B cell (primary cell): ENCODE results near the gene NIPBL. TPM values are rescaled to one million over a fixed set of nuclear protein-coding genes. Genes with fewer than 3 reads are reported as not detected.

Source experiments
- ATAC-seq: fragments of 200-7000 bp; cut with Tn5 transposase; one replicate; pipeline ENCODE4 v1.10.0; 2021; ENCODE audit warnings: low read depth, mild to moderate bottlenecking, moderate number of reproducible peaks, moderate library complexity
- CTCF ChIA-PET: fragments of 350-600 bp; sonication (Branson Sonifier 250); formaldehyde crosslinking; loops from one replicate; lab custom pipeline; 2021; ENCODE audit warnings: antibody characterized with exemption, inconsistent platforms; lab: Charles Lee
- POLR2A ChIA-PET: fragments of 350-600 bp; sonication (Branson Sonifier 250); formaldehyde crosslinking; loops from one replicate; lab custom pipeline; 2021; ENCODE audit warnings: antibody characterized with exemption; lab: Charles Lee
- DNase-seq: peaks from one replicate; pipeline ENCODE4 v3.0.0; 2013
- H2AFZ ChIP-seq: 2 replicates; pipeline ENCODE4 v1.6.1; 2012; ENCODE audit warnings: mild to moderate bottlenecking, low read depth, low read length; ENCODE audit not compliant: insufficient read depth, poor library complexity, severe bottlenecking
- H3K27ac ChIP-seq, 2 donors: 1 replicate in 1 of 2; 2 replicates in 1 of 2; pipeline ENCODE4 v1.5.1; 2012 to 2013; ENCODE audit warnings: low read length in 2 of 2, mild to moderate bottlenecking in 2 of 2, moderate library complexity in 1 of 2
- H3K27me3 ChIP-seq, 4 experiments: fragments of 200-600 bp in 1 of 4; sonication (generic) in 1 of 4; replicated peaks in 1 of 4; 1 replicate in 2 of 4; 2 replicates in 2 of 4; pipeline versions ENCODE4 v1.6.1 to v1.7.0; 2013 to 2016; ENCODE audit warnings: low read length in 3 of 4, mild to moderate bottlenecking in 2 of 4, mixed read lengths in 1 of 4, moderate library complexity in 1 of 4; ENCODE audit not compliant: insufficient read depth in 4 of 4, control insufficient read depth in 3 of 4; ENCODE audit errors: control extremely low read depth in 1 of 4
- H3K36me3 ChIP-seq, 2 experiments: replicated peaks in 1 of 2; 1 replicate in 1 of 2; 2 replicates in 1 of 2; pipeline versions ENCODE4 v1.6.1 to v1.7.1; 2013; ENCODE audit warnings: low read length in 1 of 2; ENCODE audit not compliant: insufficient read depth in 2 of 2, control insufficient read depth in 1 of 2; ENCODE audit errors: control extremely low read depth in 1 of 2, extremely low read depth in 1 of 2
- H3K4me1 ChIP-seq, 2 donors: fragments of 200-600 bp in 1 of 2; sonication (generic) in 1 of 2; 1 replicate in 1 of 2; 2 replicates in 1 of 2; pipeline versions ENCODE4 v1.5.1 to v1.6.1; 2013 to 2017; ENCODE audit warnings: low read length in 2 of 2; ENCODE audit not compliant: control insufficient read depth in 2 of 2, insufficient read depth in 2 of 2
- H3K4me2 ChIP-seq: replicated peaks from 2 replicates; pipeline ENCODE3; 2012; ENCODE audit warnings: mild to moderate bottlenecking, low read depth, low read length; ENCODE audit not compliant: poor library complexity, severe bottlenecking
- H3K4me3 ChIP-seq, 5 experiments: fragments of 200-600 bp in 1 of 5; sonication (generic) in 1 of 5; 1 replicate in 3 of 5; 2 replicates in 2 of 5; pipeline versions ENCODE4 v1.5.1 to v1.7.0; 2011 to 2016; ENCODE audit warnings: low read length in 4 of 5, mild to moderate bottlenecking in 4 of 5, low read depth in 2 of 5, control low read depth in 1 of 5, moderate library complexity in 1 of 5; ENCODE audit not compliant: insufficient read depth in 1 of 5; ENCODE audit errors: control extremely low read depth in 1 of 5, extremely low read depth in 1 of 5
- H3K79me2 ChIP-seq: fragments of 200-600 bp; sonication (generic); one replicate; pipeline ENCODE4 v1.6.0; 2016; ENCODE audit warnings: low read length; ENCODE audit not compliant: control insufficient read depth, insufficient read depth
- H3K9ac ChIP-seq: fragments of 200-600 bp; sonication (generic); 2 replicates; pipeline ENCODE4 v1.6.1; 2017; ENCODE audit warnings: mild to moderate bottlenecking, low read length, moderate library complexity
- H3K9me3 ChIP-seq, 3 donors: one replicate each; pipeline versions ENCODE4 v1.6.1 to v1.7.1; 2013; ENCODE audit warnings: low read length in 2 of 3; ENCODE audit not compliant: control insufficient read depth in 2 of 3, insufficient read depth in 1 of 3; ENCODE audit errors: control extremely low read depth in 1 of 3
- H4K20me1 ChIP-seq: 2 replicates; pipeline ENCODE4 v1.6.0; 2012; ENCODE audit warnings: mild to moderate bottlenecking, low read length; ENCODE audit not compliant: insufficient read depth, control insufficient read depth, poor library complexity, severe bottlenecking
- H3K27ac Mint-ChIP-seq: one replicate; pipeline ENCODE4 v1.8.0; 2021; ENCODE audit warnings: mixed read lengths
- H3K27me3 Mint-ChIP-seq: one replicate; pipeline ENCODE4 v1.8.0; 2021; ENCODE audit warnings: mixed read lengths
- H3K4me1 Mint-ChIP-seq: one replicate; pipeline ENCODE4 v1.8.0; 2021; ENCODE audit warnings: mixed read lengths
- H3K4me3 Mint-ChIP-seq: one replicate; pipeline ENCODE4 v1.8.0; 2021; ENCODE audit warnings: mixed read lengths
- H3K9me3 Mint-ChIP-seq: one replicate; pipeline ENCODE4 v1.8.0; 2022; ENCODE audit warnings: mixed read lengths; ENCODE audit not compliant: insufficient read depth
- CTCF ChIP-seq: fragments of 200-600 bp; IDR thresholded peaks from one replicate; pipeline ENCODE4 v1.8.0; 2022; ENCODE audit warnings: antibody characterized with exemption, mild to moderate bottlenecking
- EZH2 ChIP-seq: IDR thresholded peaks from 2 replicates; pipeline ENCODE4 v1.6.1; 2012; ENCODE audit warnings: borderline replicate concordance, low read depth, mild to moderate bottlenecking, moderate library complexity, low read length; ENCODE audit not compliant: insufficient read depth, poor library complexity, severe bottlenecking
- WGBS: methylation state at CpG from one replicate; pipeline ENCODE4 v1.1.5; 2013; ENCODE audit warnings: missing lambda C conversion rate; ENCODE audit not compliant: insufficient coverage; 5-methylcytosine and 5-hydroxymethylcytosine counted together
- intact Hi-C: fragments of 100-400 bp; cut with micrococcal nuclease; formaldehyde crosslinking; loops from one replicate; pipeline ENCODE4 v1.10.0; 2022
- polyA plus RNA-seq: library from polyadenylated mRNA; depleted of rRNA; stranded (reverse); fragments of >200 nt; gene quantifications from 2 replicates; pipeline ENCODE4 v1.2.3, GENCODE V29; 2012
- total RNA-seq, 2 donors: library from RNA; stranded (reverse); fragments of 120-200 nt in 1 of 2; gene quantifications; 1 replicate in 1 of 2; 2 replicates in 1 of 2; pipeline versions ENCODE4 v1.2.3 to v1.2.4, GENCODE V29; 2013 to 2022

The NIPBL gene
- total and polyA plus RNA-seq, 2 donors (not counting 1 experiment from before 2014, with no cell fraction given), result 24.7 to 112 TPM

- CTCF ChIA-PET, result interaction anchor here (0.6 to 2.7 kb wide), 4 partner anchors 10 to 720 kb away, joined by 3 to 7 read pairs (median 5); partner anchors contain the start of gene NIPBL
- peaks cover 70% of the 10 kb centered on the region for H4K20me1 ChIP-seq
- Mint-ChIP-seq H3K4me3 (no peak overlapping the region), H3K27me3 (no peaks in the 10 kb centered on the region), H3K9me3 (no peaks in the 10 kb centered on the region), H3K4me1 (peaks cover 70% of the 10 kb centered on the region), H3K27ac (no peak overlapping the region)
- no peak overlapping the region for H2AFZ ChIP-seq
- DNase-seq, result no peak
- no peak overlapping the region for H3K9ac ChIP-seq
- intact Hi-C loops, result no loop called here
- no peak for TF ChIP-seq EZH2
- TF ChIP-seq CTCF, result no peak
- peaks cover 97% of the 10 kb centered on the region for H3K79me2 ChIP-seq
- H3K4me2 ChIP-seq, result no peak overlapping the region
- H3K27ac ChIP-seq, result no peak overlapping the region
- H3K4me3 ChIP-seq, result no peak overlapping the region
- H3K4me1 ChIP-seq, result peaks cover 24 to 51% of the 10 kb centered on the region in 2 donors
- POLR2A ChIA-PET, result interaction anchor here (0.7 to 0.8 kb wide), 2 partner anchors 8 to 162 kb away, joined by 3 to 5 read pairs; no protein-coding TSS in a partner anchor
- 93% methylated on average over 16 of the region's 18 CpGs for WGBS
- no peaks in the 10 kb centered on the region for H3K9me3 ChIP-seq
- no peak for ATAC-seq
- H3K27me3 ChIP-seq, result no peaks in the 10 kb centered on the region
- peaks cover 0 to 12% of the 10 kb centered on the region in 2 experiments for H3K36me3 ChIP-seq
Measured at GRCh38 chr5:36885566-36886485, 9.3 kb downstream of the NIPBL start.

GRCh38 chr5:36886791-36887190 is 10.2 kb downstream of the NIPBL start:
- intact Hi-C loops, result no loop called here
- H3K27me3 ChIP-seq, result no peaks in the 10 kb centered on the region
- WGBS, result no CpG with 5 or more reads among the region's 3 CpGs
- ChIA-PET POLR2A (no interaction called here), CTCF (interaction anchor here (2.0 to 2.7 kb wide), 2 partner anchors 11 to 58 kb away, joined by 6 to 7 read pairs; partner anchors contain the start of gene NIPBL)
- peaks cover 97% of the 10 kb centered on the region for H3K79me2 ChIP-seq
- peaks cover 71% of the 10 kb centered on the region for H4K20me1 ChIP-seq
- no peak overlapping the region for H3K4me3 ChIP-seq
- peaks cover 24 to 43% of the 10 kb centered on the region in 2 donors for H3K4me1 ChIP-seq
- peaks cover 4 to 12% of the 10 kb centered on the region in 2 experiments for H3K36me3 ChIP-seq
- no peak for TF ChIP-seq CTCF
- no peak for TF ChIP-seq EZH2
- peak overlapping the region; percentile 27 for H3K4me2 ChIP-seq
- H3K9ac ChIP-seq, result no peak overlapping the region
- Mint-ChIP-seq H3K27me3 (no peaks in the 10 kb centered on the region), H3K27ac (no peak overlapping the region), H3K4me1 (peaks cover 66% of the 10 kb centered on the region), H3K4me3 (no peak overlapping the region), H3K9me3 (no peaks in the 10 kb centered on the region)
- no peak overlapping the region for H3K27ac ChIP-seq
- no peak overlapping the region for H2AFZ ChIP-seq
- DNase-seq (no peak), ATAC-seq (no peak)
- H3K9me3 ChIP-seq, result peaks cover 0 to 2% (median 0%) of the 10 kb centered on the region in 3 donors
